ENCODE results near the gene PANX2.
"Not testable (repeated sequence)": the region's sequence is repeated elsewhere in the genome, so short reads cannot be mapped to it uniquely, and the experiment has no call there.

The PANX2 gene

GRCh38 chr22:50170453-50171318 lies at the start of gene PANX2:
PANX2 (plus strand) TSS chr22:50170731; CDS start chr22:50170731, 0 bp downstream.
- no peak for DNase-seq (ENCODE audit: low read depth)

- no peak for DNase-seq (ENCODE audit: low read depth)
Observed at GRCh38 chr22:50121202-50121740, 49.3 kb upstream of the PANX2 start.

GRCh38 chr22:50123119-50123518 lies 47.4 kb upstream of the PANX2 start:
- DNase-seq (ENCODE audit: low read depth) = no peak

GRCh38 chr22:50125029-50125428 lies 45.5 kb upstream of the PANX2 start:
- no peak for DNase-seq (ENCODE audit: low read depth)

GRCh38 chr22:50129121-50129736 lies 41.3 kb upstream of the PANX2 start:
- no peak for DNase-seq (ENCODE audit: low read depth)

GRCh38 chr22:50131894-50132293 lies 38.6 kb upstream of the PANX2 start:
- DNase-seq (ENCODE audit: low read depth) = no peak

- DNase-seq (ENCODE audit: low read depth) = no peak
Observed at GRCh38 chr22:50134481-50134880, 36.0 kb upstream of the PANX2 start.

GRCh38 chr22:50136581-50137015 lies 33.9 kb upstream of the PANX2 start:
- no peak for DNase-seq (ENCODE audit: low read depth)

- DNase-seq (ENCODE audit: low read depth) = not testable (repeated sequence)
Observed at GRCh38 chr22:50137277-50137676, 33.3 kb upstream of the PANX2 start.

- no peak for DNase-seq (ENCODE audit: low read depth)
Observed at GRCh38 chr22:50138041-50138440, 32.5 kb upstream of the PANX2 start.

GRCh38 chr22:50138988-50139387 lies 31.5 kb upstream of the PANX2 start:
- DNase-seq (ENCODE audit: low read depth) = no peak

GRCh38 chr22:50139843-50140415 lies 30.6 kb upstream of the PANX2 start:
- no peak for DNase-seq (ENCODE audit: low read depth)

- DNase-seq (ENCODE audit: low read depth) = no peak
Observed at GRCh38 chr22:50140615-50141014, 29.9 kb upstream of the PANX2 start.

- DNase-seq (ENCODE audit: low read depth) = no peak
Observed at GRCh38 chr22:50141462-50141861, 29.1 kb upstream of the PANX2 start.

- DNase-seq (ENCODE audit: low read depth) = no peak
Observed at GRCh38 chr22:50141891-50142363, 28.6 kb upstream of the PANX2 start.

GRCh38 chr22:50143096-50143495 lies 27.4 kb upstream of the PANX2 start:
- no peak for DNase-seq (ENCODE audit: low read depth)

GRCh38 chr22:50144005-50144614 lies 26.4 kb upstream of the PANX2 start:
- no peak for DNase-seq (ENCODE audit: low read depth)

GRCh38 chr22:50145721-50146438 lies 24.7 kb upstream of the PANX2 start:
- no peak for DNase-seq (ENCODE audit: low read depth)

- DNase-seq (ENCODE audit: low read depth) = no peak
Observed at GRCh38 chr22:50146439-50147238, 23.9 kb upstream of the PANX2 start.

GRCh38 chr22:50147258-50148165 lies 23.0 kb upstream of the PANX2 start:
- not testable (repeated sequence) for DNase-seq (ENCODE audit: low read depth)

Measured in activated T-helper 9 cell treated with anti-CD3 and anti-CD28 coated beads, Interleukin-2, amount 50 U/mL, for 16 hours (primary cell).